Right lobe of liver (tissue), 4 donors: ENCODE data around the gene MYO10.

Experiments
- CTCF ChIP-seq, 4 donors: fragments of 200-600 bp in 3 of 4; fragments of 450-650 bp in 1 of 4; IDR thresholded peaks; one replicate each; pipeline versions ENCODE4 v1.5.1 to v1.8.0; 2016 to 2022; ENCODE audit warnings: antibody characterized with exemption in 4 of 4, mild to moderate bottlenecking in 2 of 4
- POLR2A ChIP-seq: fragments of 450-650 bp; IDR thresholded peaks from one replicate; pipeline ENCODE4 v1.6.1; 2017; ENCODE audit warnings: antibody characterized with exemption, mild to moderate bottlenecking
- donor health status: DM: no; HTN: no; CAD: no.
- donor health status: DM: no; HTN: no; CAD: no.
- donor health status: DM: no; HTN: yes; CAD: no.

GRCh38 chr5:16619136-16619535 lies 317.0 kb downstream of the MYO10 start:
- TF ChIP-seq CTCF (IDR thresholded peaks at IDR 0.05) (no peak), POLR2A (no peak)
